K562 (cell line): ENCODE data around the gene OPN1MW3. TPM values are rescaled to one million over a fixed set of nuclear protein-coding genes. Genes with fewer than 3 reads are reported as not detected.
"Not testable (repeated sequence)": the region's sequence is repeated elsewhere in the genome, so short reads cannot be mapped to it uniquely, and the experiment has no call there.

Experiments used
- ATAC-seq: fragments of 200-7000 bp; cut with Tn5 transposase; 3 replicates; pipeline ENCODE4 v1.9.1; 2020; ENCODE audit warnings: moderate library complexity
- BruUV-seq: library from RNA; stranded (reverse); fragments of 400-500 nt; replicated peaks from 2 replicates; lab custom pipeline; 2021; lab: Mats Ljungman, UMichigan
- CTCF ChIA-PET: fragments of 300-600 bp; formaldehyde crosslinking; extraction: SDS; loops from one replicate; lab custom pipeline; 2021; ENCODE audit warnings: low intra/inter-chr PET ratio; lab: Yijun Ruan, JAX
- POLR2A ChIA-PET: fragments of 300-600, 350-650 bp; sonication (Branson Sonifier 250); formaldehyde crosslinking; extraction: SDS; loops from one replicate; lab custom pipeline; 2021; ENCODE audit warnings: antibody characterized with exemption, inconsistent platforms; lab: Yijun Ruan, JAX
- DNase-seq, 4 experiments: peaks; one replicate each; pipeline versions ENCODE4 v3.0.0 to v3.0.0-alpha.2; 2011 to 2018; ENCODE audit warnings: low spot score in 3 of 4, mixed read lengths in 3 of 4; ENCODE audit errors: extremely low read depth in 1 of 4
- FAIRE-seq: peaks from 2 replicates; lab custom pipeline; 2011; peaks lifted over from hg19 to GRCh38; lab: Jason Lieb, UNC
- H2AFZ ChIP-seq: 2 replicates; pipeline ENCODE4 v1.6.0; 2011; ENCODE audit warnings: low read depth, low read length, control low read depth, inconsistent platforms
- H3K27ac ChIP-seq: fragments of 200-600 bp; 3 replicates; pipeline ENCODE4 v1.8.0; 2011; ENCODE audit warnings: low read depth, mild to moderate bottlenecking, control low read depth, inconsistent platforms, low read length, moderate library complexity, mixed read lengths; ENCODE audit errors: extremely low read depth
- H3K27me3 ChIP-seq, 2 experiments: fragments of 300-600 bp in 1 of 2; 2 replicates in 1 of 2; 3 replicates in 1 of 2; pipeline versions ENCODE4 v1.6.0 to v1.8.0; 2011; ENCODE audit warnings: inconsistent platforms in 2 of 2, low read length in 2 of 2, mild to moderate bottlenecking in 1 of 2, mixed read lengths in 1 of 2, moderate library complexity in 1 of 2; ENCODE audit not compliant: control insufficient read depth in 2 of 2, insufficient read depth in 2 of 2
- H3K36me3 ChIP-seq: fragments of 300-600 bp; 3 replicates; pipeline ENCODE4 v1.8.0; 2011; ENCODE audit warnings: mild to moderate bottlenecking, low read length, inconsistent platforms; ENCODE audit not compliant: control insufficient read depth, insufficient read depth
- H3K4me1 ChIP-seq, 2 experiments: fragments of 200-600 bp in 1 of 2; replicated peaks in 1 of 2; 2 replicates in 1 of 2; 3 replicates in 1 of 2; pipeline versions ENCODE4 v1.5.1 to v1.8.0; 2011; ENCODE audit warnings: inconsistent platforms in 2 of 2, low read length in 2 of 2, mild to moderate bottlenecking in 1 of 2, mixed read lengths in 1 of 2, moderate library complexity in 1 of 2; ENCODE audit not compliant: control insufficient read depth in 2 of 2, insufficient read depth in 2 of 2
- H3K4me2 ChIP-seq: 2 replicates; pipeline ENCODE4 v1.6.1; 2011; ENCODE audit warnings: low read length, control low read depth, inconsistent platforms, mixed read lengths; ENCODE audit not compliant: insufficient read depth
- H3K4me3 ChIP-seq: fragments of 200-600 bp; sonication (generic), shearing (Covaris generic); 2 replicates; pipeline ENCODE4 v1.5.1; 2016; ENCODE audit warnings: control low read depth, inconsistent platforms
- H3K79me2 ChIP-seq: fragments of 200-600 bp; 3 replicates; pipeline ENCODE4 v1.8.0; 2011; ENCODE audit warnings: low read length, inconsistent platforms; ENCODE audit not compliant: control insufficient read depth, insufficient read depth
- H3K9ac ChIP-seq, 2 experiments: 2 replicates each; pipeline versions ENCODE4 v1.6.0 to v1.6.1; 2011; ENCODE audit warnings: low read depth in 2 of 2, low read length in 2 of 2, control low read depth in 1 of 2, inconsistent platforms in 1 of 2, mild to moderate bottlenecking in 1 of 2, mixed read lengths in 1 of 2; ENCODE audit not compliant: insufficient read depth in 1 of 2
- H3K9me1 ChIP-seq: one replicate; pipeline ENCODE4 v1.6.0; 2011; ENCODE audit warnings: inconsistent platforms, mild to moderate bottlenecking, low read length, moderate library complexity; ENCODE audit not compliant: control insufficient read depth, insufficient read depth
- H3K9me3 ChIP-seq: replicated peaks from 2 replicates; pipeline ENCODE4 v1.5.1; 2011; ENCODE audit warnings: low read depth, low read length, inconsistent platforms; ENCODE audit not compliant: control insufficient read depth, insufficient read depth
- H4K20me1 ChIP-seq: replicated peaks from 2 replicates; pipeline ENCODE4 v1.6.1; 2011; ENCODE audit warnings: low read length, inconsistent platforms, mixed read lengths; ENCODE audit not compliant: control insufficient read depth, insufficient read depth
- WGBS: fragments of 100-300 bp; shearing (Covaris generic); methylation state at CpG from one replicate; pipeline ENCODE4 v1.1.6; 2016; ENCODE audit warnings: low coverage, mixed read lengths; ENCODE audit not compliant: insufficient coverage; ENCODE audit errors: missing lambda C conversion rate; 5-methylcytosine and 5-hydroxymethylcytosine counted together
- in situ Hi-C: fragments of 300-500 bp; cut with MboI; formaldehyde crosslinking; loops from 4 replicates; pipeline ENCODE4 v1.15.0; 2018; ENCODE audit warnings: inconsistent platforms, mixed read lengths
- intact Hi-C: fragments of 100-400 bp; cut with micrococcal nuclease; formaldehyde crosslinking; loops from 2 replicates; pipeline ENCODE4 v1.14.2; 2022
- polyA plus RNA-seq, 8 experiments: library from polyadenylated mRNA; depleted of rRNA in 4 of 8; stranded (reverse) in 5 of 8; unstranded in 3 of 8; fragments of >200 nt; fragmentation: Nextera tagmentation in 2 of 8; fragmentation: Illumina TruSeq in 1 of 8; extraction: Ambion mirVana in 2 of 8; extraction: Trizol in 1 of 8; gene quantifications; 2 replicates each; pipeline versions ENCODE4 v1.2.1 to v1.2.3, GENCODE V29; 2011 to 2014; ENCODE audit warnings: inconsistent platforms in 1 of 8, missing spikeins in 1 of 8
- total RNA-seq, 7 experiments: library from RNA; depleted of rRNA in 6 of 7; stranded (reverse); fragments of >200 nt in 6 of 7; fragmentation: Illumina TruSeq in 2 of 7; extraction: Trizol in 2 of 7; gene quantifications; 2 replicates each; pipeline versions ENCODE4 v1.2.1 to v1.2.3, GENCODE V29; 2011 to 2021; ENCODE audit warnings: low replicate concordance in 1 of 7

OPN1MW3 gene
- total and polyA plus RNA-seq, 9 of the 15 experiments (the other 6 are each of a cell fraction or from before 2014, with no cell fraction given): not detected

GRCh38 chrX:154258711-154259110, 1.3 kb downstream of the OPN1MW3 start:
- H3K9me1 ChIP-seq, H3K79me2 ChIP-seq, H3K27ac ChIP-seq, intact Hi-C loops, in situ Hi-C loops, H4K20me1 ChIP-seq, DNase-seq, H3K9me3 ChIP-seq, FAIRE-seq, ATAC-seq, CTCF ChIA-PET, H3K4me3 ChIP-seq, H3K4me2 ChIP-seq, POLR2A ChIA-PET, H3K9ac ChIP-seq, H3K4me1 ChIP-seq, BruUV-seq, H2AFZ ChIP-seq, H3K27me3 ChIP-seq, H3K36me3 ChIP-seq: not testable (repeated sequence)
- no CpG with 5 or more reads among the region's 10 CpGs for WGBS

- DNase-seq, intact Hi-C loops, H3K9ac ChIP-seq, H3K9me3 ChIP-seq, H3K27ac ChIP-seq, H3K4me2 ChIP-seq, H3K36me3 ChIP-seq, in situ Hi-C loops, H3K27me3 ChIP-seq, H3K79me2 ChIP-seq, H4K20me1 ChIP-seq, H2AFZ ChIP-seq, BruUV-seq, CTCF ChIA-PET, H3K4me3 ChIP-seq, H3K9me1 ChIP-seq, FAIRE-seq, POLR2A ChIA-PET, H3K4me1 ChIP-seq: not testable (repeated sequence)
- no CpG with 5 or more reads among the region's 6 CpGs for WGBS
- peak; percentile 50 for ATAC-seq
These were observed 5.7 kb downstream of the OPN1MW3 start for GRCh38 chrX:154263072-154263471.

GRCh38 chrX:154269245-154269644, 11.9 kb downstream of the OPN1MW3 start:
- H3K9me1 ChIP-seq, H3K9ac ChIP-seq, CTCF ChIA-PET, H2AFZ ChIP-seq, BruUV-seq, H3K27me3 ChIP-seq, FAIRE-seq, H4K20me1 ChIP-seq, H3K36me3 ChIP-seq, H3K4me3 ChIP-seq, ATAC-seq, DNase-seq, in situ Hi-C loops, intact Hi-C loops, H3K79me2 ChIP-seq, H3K27ac ChIP-seq, H3K4me2 ChIP-seq, POLR2A ChIA-PET, H3K4me1 ChIP-seq, H3K9me3 ChIP-seq: not testable (repeated sequence)
- no CpG with 5 or more reads among the region's 3 CpGs for WGBS

- FAIRE-seq, in situ Hi-C loops: not testable (repeated sequence)
These were observed 27.3 kb downstream of the OPN1MW3 start for GRCh38 chrX:154284489-154285338.

More at GRCh38 chrX:154284489-154285338, 27.3 kb downstream of the OPN1MW3 start:
- H3K4me1 ChIP-seq, H4K20me1 ChIP-seq, BruUV-seq, H3K9me3 ChIP-seq, H3K9me1 ChIP-seq, POLR2A ChIA-PET, H3K27ac ChIP-seq, H3K4me3 ChIP-seq, H2AFZ ChIP-seq, H3K36me3 ChIP-seq, CTCF ChIA-PET, intact Hi-C loops, H3K27me3 ChIP-seq, H3K79me2 ChIP-seq, DNase-seq, H3K9ac ChIP-seq, H3K4me2 ChIP-seq: not testable (repeated sequence)
- peak; percentile 98 for ATAC-seq
- WGBS: no CpG with 5 or more reads among the region's 23 CpGs
